ENCODE results near the gene ELF3.

Gene ELF3

DNA sequence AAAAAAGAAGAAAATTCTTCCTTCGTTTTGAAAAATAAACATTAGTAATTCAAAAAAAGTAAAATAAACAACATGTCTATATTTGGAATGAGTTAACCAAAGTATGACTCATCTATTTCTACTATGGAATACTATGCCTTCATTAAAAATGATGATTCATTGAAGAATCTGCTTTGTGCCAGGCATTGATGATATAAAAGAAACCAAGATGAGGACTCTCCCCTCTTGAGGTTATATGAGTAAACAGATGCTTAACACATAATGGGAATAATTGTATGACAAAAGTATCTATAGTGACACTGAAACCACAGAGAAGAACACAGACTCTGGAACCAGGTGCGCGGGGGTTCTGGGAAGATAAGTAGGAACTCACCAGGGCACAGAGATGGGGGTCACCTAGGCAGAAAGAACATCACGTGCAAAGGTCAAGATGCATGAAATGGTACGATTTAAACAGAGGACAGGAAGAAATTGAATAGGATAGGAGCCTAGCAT, 18.8 kb downstream of the ELF3 start:
- TF ChIP-seq, protein P1, sequence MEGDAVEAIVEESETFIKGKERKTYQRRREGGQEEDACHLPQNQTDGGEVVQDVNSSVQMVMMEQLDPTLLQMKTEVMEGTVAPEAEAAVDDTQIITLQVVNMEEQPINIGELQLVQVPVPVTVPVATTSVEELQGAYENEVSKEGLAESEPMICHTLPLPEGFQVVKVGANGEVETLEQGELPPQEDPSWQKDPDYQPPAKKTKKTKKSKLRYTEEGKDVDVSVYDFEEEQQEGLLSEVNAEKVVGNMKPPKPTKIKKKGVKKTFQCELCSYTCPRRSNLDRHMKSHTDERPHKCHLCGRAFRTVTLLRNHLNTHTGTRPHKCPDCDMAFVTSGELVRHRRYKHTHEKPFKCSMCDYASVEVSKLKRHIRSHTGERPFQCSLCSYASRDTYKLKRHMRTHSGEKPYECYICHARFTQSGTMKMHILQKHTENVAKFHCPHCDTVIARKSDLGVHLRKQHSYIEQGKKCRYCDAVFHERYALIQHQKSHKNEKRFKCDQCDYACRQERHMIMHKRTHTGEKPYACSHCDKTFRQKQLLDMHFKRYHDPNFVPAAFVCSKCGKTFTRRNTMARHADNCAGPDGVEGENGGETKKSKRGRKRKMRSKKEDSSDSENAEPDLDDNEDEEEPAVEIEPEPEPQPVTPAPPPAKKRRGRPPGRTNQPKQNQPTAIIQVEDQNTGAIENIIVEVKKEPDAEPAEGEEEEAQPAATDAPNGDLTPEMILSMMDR (IDR thresholded peaks at IDR 0.05; ENCODE audit: insufficient read depth, missing control alignments): no peak
- FAIRE-seq (no peak), DNase-seq (ENCODE audit: insufficient read length, low spot score) (no peak)

DNA sequence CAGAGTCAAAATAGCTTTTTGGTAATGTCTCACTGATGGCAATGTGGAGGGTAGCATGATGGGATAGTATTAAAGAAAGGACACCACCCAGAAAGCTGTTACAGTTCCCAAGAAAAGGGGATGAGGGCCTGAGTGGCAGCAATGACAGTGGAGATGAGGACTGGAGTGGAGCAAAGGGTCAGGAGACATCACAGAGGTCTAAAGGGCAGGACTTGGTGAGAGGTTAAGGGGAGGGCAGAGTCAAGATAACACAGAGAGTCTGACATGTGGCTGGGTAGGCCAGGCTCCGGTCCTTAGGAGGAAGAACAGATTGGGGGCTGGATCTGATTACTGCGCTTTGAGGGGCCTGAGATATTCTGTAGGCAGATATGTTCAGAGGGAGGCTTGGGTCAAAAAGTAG, 19.3 kb downstream of the ELF3 start:
- no peak for DNase-seq (ENCODE audit: insufficient read length, low spot score)
- TF ChIP-seq, protein P1 (IDR thresholded peaks at IDR 0.05; ENCODE audit: insufficient read depth, missing control alignments): no peak
- FAIRE-seq: no peak

DNA sequence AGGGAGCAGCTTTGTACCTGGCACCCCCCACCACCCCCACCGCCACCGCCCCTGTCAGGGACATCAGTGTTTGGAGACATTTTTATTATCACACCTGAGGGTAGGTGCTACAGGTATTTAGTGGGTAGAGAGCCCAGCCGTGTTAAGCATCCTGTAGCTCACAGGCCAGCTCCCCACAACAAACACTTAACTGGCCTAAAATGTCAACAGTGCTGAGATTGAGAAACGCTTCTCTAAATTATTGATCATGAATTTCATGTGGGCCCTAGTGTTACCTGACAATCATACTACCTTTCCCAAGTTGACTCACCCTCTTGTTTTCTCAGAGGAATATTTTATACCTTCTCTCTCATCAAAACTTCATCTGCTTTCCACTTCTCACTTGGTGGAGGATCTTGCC, 21.4 kb downstream of the ELF3 start:
- DNase-seq (ENCODE audit: insufficient read length, low spot score): no peak
- no peak for FAIRE-seq
- TF ChIP-seq, protein P1 (IDR thresholded peaks at IDR 0.05; ENCODE audit: insufficient read depth, missing control alignments): no peak

DNA sequence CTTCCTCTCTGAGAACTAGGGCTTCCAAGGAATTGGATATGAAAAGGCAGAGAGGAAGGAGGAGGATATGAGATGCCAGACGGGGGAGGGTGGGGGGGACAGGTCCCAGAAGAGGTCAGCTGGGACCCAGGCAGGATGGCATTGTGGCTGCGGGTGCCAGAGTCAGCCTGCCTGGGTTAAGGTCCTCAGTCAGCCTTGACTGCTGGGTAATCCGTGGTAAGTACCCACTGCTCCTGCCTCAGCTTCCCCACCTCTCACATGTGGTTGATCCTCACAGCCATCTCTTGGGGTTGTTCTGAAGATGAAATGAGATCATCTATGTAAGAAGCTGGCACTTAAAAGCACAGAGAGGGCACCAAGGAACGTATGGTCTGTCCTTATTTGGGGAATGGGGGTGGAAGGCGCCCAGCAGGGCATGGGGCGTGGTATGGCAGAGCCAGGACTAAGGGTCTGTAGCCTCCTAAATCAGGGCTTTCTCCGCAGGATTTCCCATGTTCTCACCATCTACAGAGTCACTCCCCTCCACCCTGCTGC, 23.8 kb downstream of the ELF3 start:
- DNase-seq (ENCODE audit: insufficient read length, low spot score): no peak
- no peak for FAIRE-seq
- TF ChIP-seq, protein P1 (IDR thresholded peaks at IDR 0.05; ENCODE audit: insufficient read depth, missing control alignments): no peak

DNA sequence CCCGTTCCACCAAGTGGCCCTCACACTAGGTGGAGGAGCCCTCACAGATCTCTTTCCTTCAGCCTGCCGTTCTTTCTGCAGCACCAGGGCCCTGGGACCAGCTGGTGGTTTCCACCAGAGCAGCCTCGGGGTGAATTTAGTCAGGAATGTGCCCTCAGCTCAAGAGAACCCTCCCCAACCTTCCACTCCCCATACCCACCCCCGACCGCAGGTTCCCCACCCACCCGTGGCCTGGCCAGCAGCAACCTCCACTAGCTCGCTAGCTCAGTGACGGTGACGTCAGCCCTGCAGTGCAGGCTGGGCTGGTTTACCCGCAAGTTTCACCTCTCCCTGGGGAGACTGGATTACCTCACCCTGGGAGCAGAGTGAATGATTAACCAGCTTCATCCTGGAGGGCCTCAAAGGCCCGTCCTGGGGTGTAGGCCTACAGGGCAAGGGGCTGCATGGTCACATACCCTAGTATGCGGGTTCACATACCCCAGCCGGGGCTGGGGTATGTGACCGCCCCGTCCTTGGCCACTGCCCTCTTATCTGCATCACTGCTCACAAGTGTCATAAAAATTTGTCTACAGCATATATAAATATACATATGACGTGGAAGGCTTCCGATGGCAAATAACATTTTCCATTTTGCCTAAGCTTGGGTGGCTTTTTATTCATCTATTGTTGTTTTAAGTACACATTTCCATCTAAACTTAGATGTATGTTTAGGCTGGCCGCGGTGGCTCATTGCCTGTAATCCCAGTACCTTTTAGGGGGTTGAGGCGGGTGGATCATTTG, 24.5 kb downstream of the ELF3 start:
- FAIRE-seq (no peak), DNase-seq (ENCODE audit: insufficient read length, low spot score) (peak; percentile 73)
- TF ChIP-seq, protein P1 (IDR thresholded peaks at IDR 0.05; ENCODE audit: insufficient read depth, missing control alignments): no peak

DNA sequence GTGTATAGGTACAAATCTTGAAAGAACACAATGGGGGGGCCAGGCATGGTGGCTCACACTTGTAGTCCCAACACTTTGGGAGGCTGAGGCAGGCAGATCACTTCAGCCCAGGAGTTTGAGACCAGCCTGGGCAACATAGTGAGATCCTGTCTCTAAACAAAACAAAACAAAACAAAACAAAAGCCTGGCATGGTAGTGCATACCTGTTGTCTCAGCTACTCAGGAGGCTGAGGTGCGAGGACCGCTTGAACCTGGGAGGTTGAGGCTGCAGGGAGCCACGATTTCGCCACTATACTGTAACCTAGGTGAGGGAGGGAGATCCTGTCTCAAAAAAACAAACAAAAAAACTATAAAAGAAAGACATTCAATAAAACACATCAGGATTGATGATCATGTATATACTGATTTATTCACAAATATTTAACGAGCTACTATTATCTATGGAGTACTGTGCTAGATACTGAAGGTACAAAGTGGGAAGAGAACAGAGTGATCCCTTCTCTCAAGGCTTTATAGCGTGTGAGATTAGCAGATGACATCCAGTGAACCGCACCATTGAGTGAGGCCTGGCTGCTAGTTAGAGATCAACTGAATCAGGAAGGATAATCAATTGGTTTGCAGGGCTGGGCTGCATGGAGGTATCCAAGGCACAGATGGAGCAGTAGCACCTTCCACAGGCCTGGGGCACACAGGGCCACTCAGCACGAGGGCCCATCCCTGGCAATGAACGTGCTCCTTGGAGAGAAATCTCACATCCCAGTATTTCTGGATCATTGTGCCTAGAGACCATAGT, 26.4 kb downstream of the ELF3 start:
- FAIRE-seq (no peak), DNase-seq (ENCODE audit: insufficient read length, low spot score) (no peak)
- TF ChIP-seq, protein P1 (IDR thresholded peaks at IDR 0.05; ENCODE audit: insufficient read depth, missing control alignments): no peak

Measured in D721Med (cell line).